NT2/D1 (cell line): ENCODE data around the gene PLLP.

Source experiments
- SUZ12 ChIP-seq: IDR thresholded peaks from 2 replicates; pipeline ENCODE4 v1.6.1; 2011; ENCODE audit not compliant: insufficient read length, insufficient read depth; ENCODE audit errors: extremely low read depth
- YY1 ChIP-seq: IDR thresholded peaks from 2 replicates; pipeline ENCODE4 v1.6.1; 2011; ENCODE audit not compliant: insufficient read length, insufficient read depth

GRCh38 chr16:57270221-57271062 lies 14.0 kb downstream of the PLLP start:
- TF ChIP-seq SUZ12 (no peak), YY1 (no peak)
